Brain pericyte (primary cell): ENCODE results near the gene AFF1.

Experiments used
- DNase-seq: peaks from one replicate; pipeline ENCODE4 v3.0.0-alpha.2; 2012; ENCODE audit warnings: low read depth, low spot score

AFF1 gene, protein sequence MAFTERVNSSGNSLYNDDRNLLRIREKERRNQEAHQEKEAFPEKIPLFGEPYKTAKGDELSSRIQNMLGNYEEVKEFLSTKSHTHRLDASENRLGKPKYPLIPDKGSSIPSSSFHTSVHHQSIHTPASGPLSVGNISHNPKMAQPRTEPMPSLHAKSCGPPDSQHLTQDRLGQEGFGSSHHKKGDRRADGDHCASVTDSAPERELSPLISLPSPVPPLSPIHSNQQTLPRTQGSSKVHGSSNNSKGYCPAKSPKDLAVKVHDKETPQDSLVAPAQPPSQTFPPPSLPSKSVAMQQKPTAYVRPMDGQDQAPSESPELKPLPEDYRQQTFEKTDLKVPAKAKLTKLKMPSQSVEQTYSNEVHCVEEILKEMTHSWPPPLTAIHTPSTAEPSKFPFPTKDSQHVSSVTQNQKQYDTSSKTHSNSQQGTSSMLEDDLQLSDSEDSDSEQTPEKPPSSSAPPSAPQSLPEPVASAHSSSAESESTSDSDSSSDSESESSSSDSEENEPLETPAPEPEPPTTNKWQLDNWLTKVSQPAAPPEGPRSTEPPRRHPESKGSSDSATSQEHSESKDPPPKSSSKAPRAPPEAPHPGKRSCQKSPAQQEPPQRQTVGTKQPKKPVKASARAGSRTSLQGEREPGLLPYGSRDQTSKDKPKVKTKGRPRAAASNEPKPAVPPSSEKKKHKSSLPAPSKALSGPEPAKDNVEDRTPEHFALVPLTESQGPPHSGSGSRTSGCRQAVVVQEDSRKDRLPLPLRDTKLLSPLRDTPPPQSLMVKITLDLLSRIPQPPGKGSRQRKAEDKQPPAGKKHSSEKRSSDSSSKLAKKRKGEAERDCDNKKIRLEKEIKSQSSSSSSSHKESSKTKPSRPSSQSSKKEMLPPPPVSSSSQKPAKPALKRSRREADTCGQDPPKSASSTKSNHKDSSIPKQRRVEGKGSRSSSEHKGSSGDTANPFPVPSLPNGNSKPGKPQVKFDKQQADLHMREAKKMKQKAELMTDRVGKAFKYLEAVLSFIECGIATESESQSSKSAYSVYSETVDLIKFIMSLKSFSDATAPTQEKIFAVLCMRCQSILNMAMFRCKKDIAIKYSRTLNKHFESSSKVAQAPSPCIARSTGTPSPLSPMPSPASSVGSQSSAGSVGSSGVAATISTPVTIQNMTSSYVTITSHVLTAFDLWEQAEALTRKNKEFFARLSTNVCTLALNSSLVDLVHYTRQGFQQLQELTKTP

GRCh38 chr4:86934771-86935565 lies at the start of gene AFF1:
AFF1 (plus strand) TSS chr4:86935011; CDS start chr4:86948534, 13,523 bp downstream.
- no peak for DNase-seq

GRCh38 chr4:86890790-86891189 lies 44.0 kb upstream of the AFF1 start:
- DNase-seq, result no peak

DNA sequence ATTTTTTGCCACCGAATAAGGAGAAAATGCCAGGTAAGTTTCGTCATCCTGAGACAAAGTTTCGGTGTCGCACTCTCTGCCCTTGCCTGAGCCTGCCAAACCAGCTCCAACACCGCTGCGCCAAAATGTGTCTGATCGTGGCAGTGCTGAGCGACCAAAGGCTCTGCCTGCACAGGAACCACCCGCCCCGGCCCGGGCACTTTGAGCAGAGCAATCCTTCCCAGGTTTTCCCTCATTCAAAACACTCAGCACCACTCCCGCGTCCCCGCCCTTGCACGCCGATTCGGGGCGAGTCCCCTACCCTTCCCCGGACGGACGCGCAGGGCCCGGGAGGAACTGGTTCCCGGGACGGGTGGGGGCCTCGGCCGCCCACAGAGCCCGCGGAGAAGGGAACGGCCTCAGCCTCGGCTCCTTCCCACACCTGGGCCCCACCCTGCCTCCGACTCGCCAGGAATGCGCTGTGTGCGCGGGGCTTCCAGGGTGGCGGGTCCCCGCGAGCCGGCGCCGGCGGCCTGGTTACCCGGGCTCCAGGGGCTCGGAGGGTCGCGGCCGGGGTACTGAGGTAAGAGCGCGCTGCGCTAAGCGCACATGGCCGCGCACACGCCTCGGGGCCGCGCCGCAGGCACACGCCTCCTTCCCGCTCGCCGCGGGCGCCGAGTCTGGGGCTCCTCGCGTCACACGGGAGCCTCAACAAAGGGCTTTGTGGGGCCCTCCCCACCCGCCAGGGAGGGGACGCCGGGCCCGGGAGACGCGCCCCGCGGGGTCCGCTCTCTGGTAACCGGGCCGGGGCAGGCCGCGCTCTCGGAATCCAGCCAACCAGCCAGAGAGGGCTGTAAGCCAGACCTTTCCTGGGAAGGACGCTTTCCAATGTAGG lies 42.8 kb upstream of the AFF1 start, which contains the start of gene C4orf36:
TSS of gene C4orf36 (minus strand) at position 661 of the 874 bp plus-strand sequence. CDS start 902 bp downstream, outside the sequence.
- no peak for DNase-seq

- DNase-seq, result no peak
Observed at GRCh38 chr4:86892636-86892960, 42.2 kb upstream of the AFF1 start.

DNA sequence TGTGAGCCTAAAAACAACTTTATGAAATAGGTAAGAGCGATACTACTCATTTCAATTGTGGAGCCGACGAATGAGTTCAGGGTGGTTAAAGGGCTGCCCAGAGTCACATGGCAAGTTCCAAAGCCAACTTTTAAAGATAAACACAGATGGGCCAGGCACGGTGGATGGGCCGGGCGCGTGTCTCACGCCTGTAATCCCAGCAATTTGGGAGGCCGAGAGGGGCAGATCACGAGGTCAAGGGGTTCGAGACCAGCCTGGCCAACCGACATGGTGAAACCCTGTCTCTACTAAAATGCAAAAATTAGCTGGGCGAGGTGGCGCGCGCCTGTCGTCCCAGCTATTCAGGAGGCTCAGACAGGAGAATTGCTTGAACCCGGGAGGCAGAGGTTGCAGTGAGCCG lies 41.7 kb upstream of the AFF1 start:
- no peak for DNase-seq

DNA sequence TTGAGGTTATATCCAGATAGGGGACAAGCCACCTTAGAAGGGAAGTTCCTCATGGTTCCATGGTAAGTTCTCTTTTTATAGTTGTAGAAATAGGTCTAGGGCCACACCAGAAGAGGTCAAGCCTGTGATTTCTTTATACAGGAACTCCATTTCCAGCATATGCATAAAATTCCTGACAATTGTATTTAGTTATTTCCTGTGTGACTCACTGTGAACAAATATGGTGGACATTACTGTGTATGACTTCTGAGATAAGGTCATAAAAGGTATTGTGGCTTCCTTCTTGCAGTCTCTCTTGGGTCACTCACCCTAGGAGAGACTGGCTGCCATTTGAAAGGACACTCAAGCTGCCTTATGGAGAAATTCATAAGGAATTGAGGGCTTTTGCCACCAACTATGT lies 40.4 kb upstream of the AFF1 start:
- no peak for DNase-seq

DNA sequence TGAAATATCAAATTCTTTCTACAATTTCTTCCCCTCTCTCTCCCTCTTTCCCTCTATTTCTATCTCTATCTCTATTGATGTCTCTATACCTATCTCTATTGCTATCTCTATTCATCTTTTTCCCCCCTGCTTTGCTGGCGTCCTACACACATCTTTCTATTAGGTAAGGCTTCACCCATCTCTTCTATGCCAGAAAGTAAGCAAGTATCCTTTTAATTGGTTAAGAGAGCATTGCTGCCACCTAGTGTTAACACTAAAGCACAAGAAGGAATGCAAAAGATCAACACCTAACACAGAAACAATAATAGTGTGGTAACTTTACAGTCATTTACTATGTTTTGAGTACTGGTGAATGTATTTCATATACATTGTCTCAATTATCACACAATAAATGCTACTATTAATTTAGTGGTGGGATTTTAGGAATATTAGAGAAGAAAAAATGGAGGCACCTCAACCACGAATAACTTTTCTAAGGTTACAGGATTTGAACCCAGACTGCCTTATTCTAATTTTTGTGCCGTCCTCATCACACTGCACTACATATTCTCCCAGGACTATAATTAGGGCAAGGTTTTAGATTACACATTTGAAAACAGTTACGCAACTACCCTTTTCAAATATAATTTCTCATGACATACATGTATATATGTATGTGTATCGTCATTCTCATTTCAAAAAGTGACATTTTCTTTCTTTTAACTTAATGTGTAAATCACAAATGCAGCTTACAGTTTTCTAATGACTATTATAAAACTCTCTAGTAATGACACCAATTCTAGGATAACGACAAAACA lies 38.9 kb upstream of the AFF1 start:
- no peak for DNase-seq

- no peak for DNase-seq
Observed at GRCh38 chr4:86896596-86896995, 38.2 kb upstream of the AFF1 start.

GRCh38 chr4:86898562-86898961 lies 36.2 kb upstream of the AFF1 start:
- no peak for DNase-seq

DNA sequence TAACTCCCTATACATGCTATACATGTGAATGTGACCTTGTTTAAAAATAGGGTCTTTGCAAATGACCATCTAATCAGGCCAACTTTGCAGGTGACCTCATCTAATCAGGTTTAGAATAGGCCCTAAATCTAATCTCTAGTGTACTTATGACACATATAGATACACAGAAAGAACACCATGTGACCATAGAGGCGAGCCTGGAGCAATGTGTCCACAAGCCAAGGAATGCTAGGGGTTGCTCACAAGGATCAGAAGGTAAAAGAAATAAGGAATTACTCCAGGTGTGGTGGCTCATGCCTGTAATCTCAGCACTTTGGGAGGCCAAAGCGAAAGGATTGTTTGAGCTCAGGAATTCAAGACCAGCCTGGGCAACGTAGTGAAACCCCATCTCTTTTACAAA lies 32.9 kb upstream of the AFF1 start:
- DNase-seq, result no peak

DNA sequence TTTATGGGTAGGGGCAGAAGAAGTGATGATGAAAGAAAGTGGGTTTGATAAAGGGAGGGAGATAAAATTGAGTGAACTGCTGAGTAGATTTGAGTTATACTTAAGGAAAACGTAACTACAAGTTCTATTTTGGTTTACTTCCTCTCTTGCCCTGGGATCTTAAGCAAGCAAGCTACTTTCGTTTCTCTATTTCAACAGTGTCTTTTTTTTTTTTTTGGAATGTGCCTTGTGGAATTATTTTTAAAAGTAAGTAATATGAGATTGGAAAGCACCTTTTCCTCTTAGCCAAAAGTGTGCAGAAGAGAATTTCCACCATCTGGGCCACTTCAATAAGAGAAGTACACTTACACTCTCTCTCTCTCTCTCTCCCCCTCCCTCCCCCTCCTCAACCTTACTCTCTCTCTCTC lies 26.6 kb upstream of the AFF1 start:
- DNase-seq, result no peak

GRCh38 chr4:86909546-86910295 lies 25.1 kb upstream of the AFF1 start:
- no peak for DNase-seq

- DNase-seq, result no peak
Observed at GRCh38 chr4:86910369-86910768, 24.4 kb upstream of the AFF1 start.

- DNase-seq, result no peak
Observed at GRCh38 chr4:86910820-86911684, 23.8 kb upstream of the AFF1 start.

DNA sequence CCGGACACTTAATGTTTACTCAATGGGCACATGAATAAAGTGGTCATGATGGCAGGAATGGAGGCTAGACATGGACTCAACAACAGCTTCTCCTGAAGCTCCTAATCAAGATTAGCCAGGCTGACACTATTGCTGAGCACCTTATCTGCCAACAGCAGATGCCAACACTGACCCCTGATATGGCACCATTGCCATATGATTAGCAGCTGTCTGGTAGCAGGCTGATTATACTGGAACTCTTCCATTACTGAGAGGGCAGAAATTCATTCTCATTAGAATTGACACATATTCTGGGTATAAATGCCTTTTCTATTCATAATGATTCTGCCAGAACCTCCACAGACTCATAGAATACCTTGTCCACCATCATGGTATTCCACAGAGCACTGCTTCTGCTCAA lies 18.4 kb upstream of the AFF1 start:
- DNase-seq, result no peak

DNA sequence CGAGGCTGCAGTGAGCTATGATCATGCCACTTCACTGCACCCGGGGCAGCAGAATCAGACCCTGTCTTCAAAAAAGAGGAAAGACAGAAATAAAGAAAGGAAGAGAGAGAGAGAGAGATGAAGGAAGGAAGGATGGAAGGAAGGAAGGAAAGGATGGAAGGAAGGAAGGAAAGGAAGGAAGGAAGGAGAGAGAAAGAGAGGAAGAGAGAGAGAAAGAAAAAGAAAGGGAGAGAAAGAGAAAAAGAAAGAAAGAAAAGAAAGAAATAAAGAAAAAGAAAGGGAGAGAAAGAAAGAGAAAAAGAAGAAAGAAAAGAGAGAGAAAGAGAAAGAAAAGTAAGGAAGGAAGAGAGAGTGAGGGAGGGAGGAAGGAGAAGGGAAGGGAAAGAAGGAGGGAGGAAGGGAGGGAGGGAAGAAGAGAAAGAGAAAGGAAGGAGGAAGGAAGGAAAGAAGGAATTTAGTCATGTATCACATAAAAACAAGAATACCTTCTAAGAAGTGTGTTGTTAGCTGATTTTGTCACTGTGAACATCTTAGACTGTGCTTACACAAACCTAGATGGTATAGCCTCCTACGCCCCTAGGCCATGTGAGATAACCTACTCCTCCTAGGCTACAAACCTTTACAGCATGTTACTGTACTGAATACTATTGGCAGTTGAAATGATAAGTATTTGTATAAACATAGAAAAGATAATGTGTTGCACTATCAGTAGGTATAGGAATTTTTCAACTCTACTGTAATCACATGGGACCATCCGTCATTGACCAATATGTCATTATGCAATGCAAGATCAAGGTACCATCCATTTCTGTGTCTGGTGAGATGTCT lies 17.4 kb upstream of the AFF1 start:
- no peak for DNase-seq

DNA sequence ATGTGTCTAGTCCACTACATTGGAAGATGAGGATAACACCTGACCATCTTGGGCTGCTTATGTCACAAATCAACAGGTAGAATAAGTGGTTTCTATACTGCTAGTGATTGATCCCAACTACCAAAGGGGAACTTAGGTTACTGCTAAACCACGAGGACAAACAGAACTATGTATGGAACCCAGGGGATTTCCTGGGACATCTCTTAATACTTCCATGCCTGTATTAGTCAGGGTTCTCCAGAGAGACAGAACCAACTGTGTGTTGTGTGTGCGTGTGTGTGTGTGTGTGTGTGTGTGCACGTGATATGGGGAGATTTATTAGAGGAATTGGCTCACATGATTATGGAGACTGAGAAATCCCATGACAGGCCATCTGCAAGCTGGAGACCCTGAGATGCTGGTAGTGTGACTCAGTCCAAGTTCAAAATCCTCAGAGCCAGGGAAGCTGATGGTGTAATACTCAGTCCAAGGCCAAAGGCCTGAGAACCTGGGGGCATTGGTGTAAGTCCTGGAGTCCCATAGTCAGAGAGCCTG lies 16.2 kb upstream of the AFF1 start:
- no peak for DNase-seq
